GDM1 (cell line): ENCODE data around the gene SCGB1D2.
"Not testable (repeated sequence)": the region's sequence is repeated elsewhere in the genome, so short reads cannot be mapped to it uniquely, and the experiment has no call there.

ENCODE experiments used
- DNase-seq: peaks from one replicate; lab custom pipeline; 2025; lab: John Stamatoyannopoulos, UW

The SCGB1D2 gene

GRCh38 chr11:62242021-62242420 is at the start of gene SCGB1D2:
Gene SCGB1D2, plus strand, starts transcription at chr11:62242239. Its CDS starts 69 bp downstream, at chr11:62242308.
- no peak for DNase-seq

- DNase-seq = no peak
Observed at GRCh38 chr11:62193952-62194351, 48.1 kb upstream of the SCGB1D2 start.

- not testable (repeated sequence) for DNase-seq
Observed at GRCh38 chr11:62195010-62195409, 47.0 kb upstream of the SCGB1D2 start.

GRCh38 chr11:62195945-62196344 is 46.1 kb upstream of the SCGB1D2 start:
- DNase-seq = no peak

GRCh38 chr11:62197400-62197799 is 44.6 kb upstream of the SCGB1D2 start:
- not testable (repeated sequence) for DNase-seq

GRCh38 chr11:62201376-62201775 is 40.7 kb upstream of the SCGB1D2 start:
- DNase-seq = no peak

GRCh38 chr11:62202910-62203309 is 39.1 kb upstream of the SCGB1D2 start:
- no peak for DNase-seq

- no peak for DNase-seq
Observed at GRCh38 chr11:62204430-62204829, 37.6 kb upstream of the SCGB1D2 start.

GRCh38 chr11:62205441-62205840 is 36.6 kb upstream of the SCGB1D2 start:
- no peak for DNase-seq

- DNase-seq = not testable (repeated sequence)
Observed at GRCh38 chr11:62206276-62207066, 35.6 kb upstream of the SCGB1D2 start.

- DNase-seq = no peak
Observed at GRCh38 chr11:62208785-62209144, 33.3 kb upstream of the SCGB1D2 start.

GRCh38 chr11:62217191-62217748 is 24.8 kb upstream of the SCGB1D2 start:
- DNase-seq = no peak

- DNase-seq = no peak
Observed at GRCh38 chr11:62221498-62221897, 20.5 kb upstream of the SCGB1D2 start.

GRCh38 chr11:62223095-62223494 is 18.9 kb upstream of the SCGB1D2 start:
- DNase-seq = no peak

- no peak for DNase-seq
Observed at GRCh38 chr11:62233730-62234129, 8.3 kb upstream of the SCGB1D2 start.

GRCh38 chr11:62236187-62236586 is 5.9 kb upstream of the SCGB1D2 start:
- DNase-seq = no peak

GRCh38 chr11:62237499-62237898 is 4.5 kb upstream of the SCGB1D2 start:
- DNase-seq = no peak

- no peak for DNase-seq
Observed at GRCh38 chr11:62238151-62238550, 3.9 kb upstream of the SCGB1D2 start.

GRCh38 chr11:62241095-62241494 is 944 bp upstream of the SCGB1D2 start:
- no peak for DNase-seq

GRCh38 chr11:62245271-62245753 is 3.3 kb downstream of the SCGB1D2 start:
- DNase-seq = peak; percentile 5

- no peak for DNase-seq
Observed at GRCh38 chr11:62251698-62252097, 9.7 kb downstream of the SCGB1D2 start.

- DNase-seq = no peak
Observed at GRCh38 chr11:62253999-62254542, 12.0 kb downstream of the SCGB1D2 start.

GRCh38 chr11:62256281-62256680 is 14.2 kb downstream of the SCGB1D2 start:
- no peak for DNase-seq
